ENCODE data around the gene RAPGEF2.

Gene RAPGEF2

DNA sequence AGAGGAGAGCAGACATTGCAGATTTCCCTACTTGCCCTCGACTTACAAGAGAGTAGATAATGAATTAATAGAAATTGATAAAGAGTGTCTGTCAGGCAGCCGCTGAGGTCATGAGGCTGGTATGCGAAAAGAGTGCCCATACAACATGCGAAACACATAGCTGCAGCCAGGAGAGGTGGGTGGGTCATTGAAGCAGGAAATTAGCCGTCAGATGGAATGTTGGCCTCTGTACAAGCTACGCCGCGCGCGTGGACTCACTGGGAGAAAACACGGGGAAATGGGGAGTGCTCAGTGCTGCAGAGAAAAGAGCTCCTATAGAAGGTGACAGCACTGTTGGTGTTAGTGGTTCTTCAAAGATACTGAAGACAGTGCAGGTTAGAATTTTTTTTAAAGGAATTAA lies 125.1 kb downstream of the RAPGEF2 start:
- no peak overlapping the region for H2AK5ac ChIP-seq (ENCODE audit: low read length, severe bottlenecking)
- peak overlapping the region; percentile 1 for H2BK5ac ChIP-seq (ENCODE audit: low read depth, low read length, poor library complexity, severe bottlenecking)
- H3K9me3 ChIP-seq (ENCODE audit: control insufficient read depth, low read length), result no peaks in the 10 kb centered on the region
- peak overlapping the region; percentile 79 for H3K27ac ChIP-seq (ENCODE audit: low read length, poor library complexity, severe bottlenecking)
- H3K4me2 ChIP-seq (ENCODE audit: low read length, poor library complexity, severe bottlenecking), result peak overlapping the region; percentile 49
- H2AFZ ChIP-seq (ENCODE audit: low read depth, low read length), result no peak overlapping the region
- DNase-seq, result peak; percentile 86
- peak overlapping the region in 1 of 2 experiments; percentile 69 for H3K23ac ChIP-seq (ENCODE audit: low read length in 2 of 2)
- H3K4me1 ChIP-seq (ENCODE audit: control insufficient read depth, insufficient read depth, low read depth, low read length), result peaks cover 4% of the 10 kb centered on the region
- no peak overlapping the region for H4K8ac ChIP-seq (ENCODE audit: low read length)
- H3K79me1 ChIP-seq (replicated peaks; ENCODE audit: low read length, poor library complexity, severe bottlenecking), result peaks cover 5% of the 10 kb centered on the region
- peak overlapping the region; percentile 14 to 49 for H3K18ac ChIP-seq (ENCODE audit: low read depth in 1 of 2, low read length in 2 of 2)
- H3K36me3 ChIP-seq (ENCODE audit: control insufficient read depth in 1 of 2, insufficient read depth in 2 of 2, low read depth in 1 of 2, low read length in 2 of 2), result no peaks in the 10 kb centered on the region
- peak overlapping the region; percentile 81 for H3K9ac ChIP-seq (ENCODE audit: low read length)
- H2BK15ac ChIP-seq (ENCODE audit: low read depth, poor library complexity, severe bottlenecking), result no peak overlapping the region
- WGBS, result under 1% methylated on average over 11 of the region's 11 CpGs
- no peak overlapping the region for H2BK120ac ChIP-seq (ENCODE audit: low read depth, low read length)
- no peaks in the 10 kb centered on the region for H3K27me3 ChIP-seq (ENCODE audit: control insufficient read depth in 1 of 2, insufficient read depth in 1 of 2, low read length in 2 of 2)
- peak overlapping the region; percentile 50 for H4K91ac ChIP-seq (ENCODE audit: low read length)
- peak overlapping the region; percentile 36 to 69 for H3K4me3 ChIP-seq (ENCODE audit: insufficient read depth in 1 of 2, low read depth in 1 of 2, low read length in 2 of 2)
- no peak overlapping the region for H2BK12ac ChIP-seq (ENCODE audit: low read length in 2 of 2)
- H3K14ac ChIP-seq (ENCODE audit: low read length in 2 of 2), result no peak overlapping the region
- H3K4ac ChIP-seq (ENCODE audit: low read depth in 1 of 2, low read length in 2 of 2), result no peak overlapping the region

DNA sequence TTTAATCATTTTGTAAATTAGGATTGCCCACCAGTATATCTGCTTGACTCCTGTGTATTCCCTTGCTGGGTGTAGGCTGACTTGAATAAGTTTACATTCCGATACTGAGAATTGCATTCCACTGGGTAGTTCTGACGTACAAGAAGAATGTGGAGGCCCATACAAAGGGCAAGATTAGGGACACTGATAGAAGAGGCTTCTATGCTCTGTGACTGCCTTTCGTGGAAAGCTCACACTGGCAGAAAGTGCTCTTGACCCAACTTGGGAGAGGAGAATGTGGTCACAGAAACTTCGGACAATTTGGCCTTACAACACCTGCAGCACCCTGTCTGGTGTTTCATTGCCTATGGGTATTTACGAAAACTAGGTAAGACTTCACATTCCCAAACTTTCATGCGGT lies 126.3 kb downstream of the RAPGEF2 start:
- Histone ChIP-seq H2BK12ac (ENCODE audit: low read length in 2 of 2) (peak overlapping the region in 1 of 2 experiments; percentile 59), H3K14ac (ENCODE audit: low read length in 2 of 2) (no peak overlapping the region), H2AK5ac (ENCODE audit: low read length, severe bottlenecking) (no peak overlapping the region), H2BK5ac (ENCODE audit: low read depth, low read length, poor library complexity, severe bottlenecking) (peak overlapping the region; percentile 9), H3K79me1 (replicated peaks; ENCODE audit: low read length, poor library complexity, severe bottlenecking) (peaks cover 4% of the 10 kb centered on the region), H3K4me3 (ENCODE audit: insufficient read depth in 1 of 2, low read depth in 1 of 2, low read length in 2 of 2) (no peak overlapping the region), H2BK15ac (ENCODE audit: low read depth, poor library complexity, severe bottlenecking) (no peak overlapping the region), H3K9me3 (ENCODE audit: control insufficient read depth, low read length) (no peaks in the 10 kb centered on the region), H3K27me3 (ENCODE audit: control insufficient read depth in 1 of 2, insufficient read depth in 1 of 2, low read length in 2 of 2) (no peaks in the 10 kb centered on the region), H3K4ac (ENCODE audit: low read depth in 1 of 2, low read length in 2 of 2) (peak overlapping the region in 1 of 2 experiments; percentile 59), H2AFZ (ENCODE audit: low read depth, low read length) (no peak overlapping the region), H3K27ac (ENCODE audit: low read length, poor library complexity, severe bottlenecking) (peak overlapping the region; percentile 64), H4K91ac (ENCODE audit: low read length) (peak overlapping the region; percentile 80), H3K36me3 (ENCODE audit: control insufficient read depth in 1 of 2, insufficient read depth in 2 of 2, low read depth in 1 of 2, low read length in 2 of 2) (no peaks in the 10 kb centered on the region), H3K9ac (ENCODE audit: low read length) (peak overlapping the region; percentile 81), H4K8ac (ENCODE audit: low read length) (no peak overlapping the region), H3K4me1 (ENCODE audit: control insufficient read depth, insufficient read depth, low read depth, low read length) (peaks cover 4% of the 10 kb centered on the region), H3K23ac (ENCODE audit: low read length in 2 of 2) (no peak overlapping the region), H3K18ac (ENCODE audit: low read depth in 1 of 2, low read length in 2 of 2) (peak overlapping the region; percentile 62 to 72), H3K4me2 (ENCODE audit: low read length, poor library complexity, severe bottlenecking) (peak overlapping the region; percentile 70), H2BK120ac (ENCODE audit: low read depth, low read length) (peak overlapping the region; percentile 49)
- WGBS, result 2% methylated on average over 4 of the region's 6 CpGs
- peak; percentile 87 for DNase-seq

DNA sequence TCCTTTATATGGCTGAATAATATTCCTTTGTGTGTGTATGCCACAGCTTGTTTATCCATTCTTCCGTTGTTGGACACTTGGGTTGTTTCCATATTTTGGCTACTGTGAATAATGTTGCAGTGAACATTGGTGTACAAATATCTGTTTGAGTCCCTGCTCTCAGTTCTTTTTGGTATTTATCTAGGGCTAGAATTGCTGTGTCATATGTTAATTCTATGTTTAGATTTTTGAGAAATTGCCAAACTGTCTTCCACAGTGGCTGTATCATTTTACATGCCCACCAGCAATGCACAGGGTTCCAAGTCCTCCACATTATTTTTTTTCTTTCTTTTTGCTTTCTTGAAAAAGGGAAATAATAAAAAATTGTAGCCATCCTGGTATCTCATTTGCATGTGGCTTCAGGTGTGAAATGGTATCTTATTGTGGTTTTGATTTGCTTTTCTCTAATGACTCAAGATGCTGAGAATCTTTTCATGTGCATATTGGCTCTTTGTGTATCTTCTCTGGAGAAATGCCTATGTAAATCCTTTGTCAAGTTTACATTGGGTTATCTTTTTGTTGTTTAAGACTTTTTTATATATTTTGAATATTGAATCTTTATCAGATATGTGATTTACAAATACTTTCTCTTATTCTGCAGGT lies 129.7 kb downstream of the RAPGEF2 start:
- H3K4me3 ChIP-seq (ENCODE audit: insufficient read depth in 1 of 2, low read depth in 1 of 2, low read length in 2 of 2), result no peak overlapping the region
- no peak overlapping the region for H3K27ac ChIP-seq (ENCODE audit: low read length, poor library complexity, severe bottlenecking)
- no peaks in the 10 kb centered on the region for H3K9me3 ChIP-seq (ENCODE audit: control insufficient read depth, low read length)
- no peak overlapping the region for H2BK120ac ChIP-seq (ENCODE audit: low read depth, low read length)
- peaks cover 4% of the 10 kb centered on the region for H3K4me1 ChIP-seq (ENCODE audit: control insufficient read depth, insufficient read depth, low read depth, low read length)
- WGBS, result 88% methylated on average over 1 of the region's 1 CpG
- no peak overlapping the region for H3K23ac ChIP-seq (ENCODE audit: low read length in 2 of 2)
- no peak overlapping the region for H3K18ac ChIP-seq (ENCODE audit: low read depth in 1 of 2, low read length in 2 of 2)
- peaks cover 7% of the 10 kb centered on the region for H3K79me1 ChIP-seq (replicated peaks; ENCODE audit: low read length, poor library complexity, severe bottlenecking)
- H4K8ac ChIP-seq (ENCODE audit: low read length), result no peak overlapping the region
- H3K4me2 ChIP-seq (ENCODE audit: low read length, poor library complexity, severe bottlenecking), result no peak overlapping the region
- no peak overlapping the region for H3K14ac ChIP-seq (ENCODE audit: low read length in 2 of 2)
- no peak overlapping the region for H2BK12ac ChIP-seq (ENCODE audit: low read length in 2 of 2)
- no peak overlapping the region for H2AFZ ChIP-seq (ENCODE audit: low read depth, low read length)
- H3K27me3 ChIP-seq (ENCODE audit: control insufficient read depth in 1 of 2, insufficient read depth in 1 of 2, low read length in 2 of 2), result no peaks in the 10 kb centered on the region
- no peak overlapping the region for H3K4ac ChIP-seq (ENCODE audit: low read depth in 1 of 2, low read length in 2 of 2)
- no peak overlapping the region for H4K91ac ChIP-seq (ENCODE audit: low read length)
- no peaks in the 10 kb centered on the region for H3K36me3 ChIP-seq (ENCODE audit: control insufficient read depth in 1 of 2, insufficient read depth in 2 of 2, low read depth in 1 of 2, low read length in 2 of 2)
- no peak overlapping the region for H2BK15ac ChIP-seq (ENCODE audit: low read depth, poor library complexity, severe bottlenecking)
- no peak for DNase-seq
- H2AK5ac ChIP-seq (ENCODE audit: low read length, severe bottlenecking), result no peak overlapping the region
- H3K9ac ChIP-seq (ENCODE audit: low read length), result no peak overlapping the region
- H2BK5ac ChIP-seq (ENCODE audit: low read depth, low read length, poor library complexity, severe bottlenecking), result no peak overlapping the region

DNA sequence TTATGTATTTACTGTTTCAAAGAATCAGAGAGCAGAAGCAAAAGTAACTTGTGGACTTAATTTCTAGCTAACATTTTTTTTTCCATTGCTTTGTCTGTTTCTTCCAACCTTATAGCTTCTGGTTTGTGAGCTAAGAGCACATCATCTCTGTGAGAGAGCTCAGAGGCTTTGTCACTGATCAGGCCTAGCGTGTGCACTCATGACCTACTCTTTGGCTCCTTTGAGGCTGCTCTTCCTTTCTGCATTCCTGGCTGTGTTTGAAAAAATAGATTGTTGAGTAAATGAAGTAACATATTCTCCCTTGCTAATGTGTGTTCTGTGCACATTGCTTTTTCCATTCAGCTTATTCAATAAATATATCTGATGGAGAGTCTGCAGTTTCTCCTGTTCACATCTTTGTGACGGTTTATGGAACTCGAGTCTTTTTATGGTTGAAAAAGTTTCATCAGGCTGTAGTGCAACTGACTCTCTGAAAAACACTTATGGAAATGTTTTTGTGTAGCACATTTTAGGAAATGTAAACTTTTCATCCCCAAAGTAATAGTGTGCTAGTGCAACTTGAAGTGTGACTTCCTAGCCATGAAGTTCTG lies 133.0 kb downstream of the RAPGEF2 start:
- Histone ChIP-seq H3K4me2 (ENCODE audit: low read length, poor library complexity, severe bottlenecking) (no peak overlapping the region), H2BK5ac (ENCODE audit: low read depth, low read length, poor library complexity, severe bottlenecking) (no peak overlapping the region), H4K91ac (ENCODE audit: low read length) (no peak overlapping the region), H3K79me1 (replicated peaks; ENCODE audit: low read length, poor library complexity, severe bottlenecking) (peaks cover 7% of the 10 kb centered on the region), H3K18ac (ENCODE audit: low read depth in 1 of 2, low read length in 2 of 2) (no peak overlapping the region), H3K9me3 (ENCODE audit: control insufficient read depth, low read length) (no peaks in the 10 kb centered on the region), H3K4ac (ENCODE audit: low read depth in 1 of 2, low read length in 2 of 2) (no peak overlapping the region), H3K4me3 (ENCODE audit: insufficient read depth in 1 of 2, low read depth in 1 of 2, low read length in 2 of 2) (no peak overlapping the region), H3K27me3 (ENCODE audit: control insufficient read depth in 1 of 2, insufficient read depth in 1 of 2, low read length in 2 of 2) (no peaks in the 10 kb centered on the region), H3K14ac (ENCODE audit: low read length in 2 of 2) (no peak overlapping the region), H4K8ac (ENCODE audit: low read length) (no peak overlapping the region), H2AK5ac (ENCODE audit: low read length, severe bottlenecking) (no peak overlapping the region), H3K27ac (ENCODE audit: low read length, poor library complexity, severe bottlenecking) (no peak overlapping the region), H3K9ac (ENCODE audit: low read length) (no peak overlapping the region), H2BK12ac (ENCODE audit: low read length in 2 of 2) (no peak overlapping the region), H2BK120ac (ENCODE audit: low read depth, low read length) (no peak overlapping the region), H2AFZ (ENCODE audit: low read depth, low read length) (no peak overlapping the region), H3K36me3 (ENCODE audit: control insufficient read depth in 1 of 2, insufficient read depth in 2 of 2, low read depth in 1 of 2, low read length in 2 of 2) (no peaks in the 10 kb centered on the region), H3K23ac (ENCODE audit: low read length in 2 of 2) (no peak overlapping the region), H3K4me1 (ENCODE audit: control insufficient read depth, insufficient read depth, low read depth, low read length) (no peaks in the 10 kb centered on the region), H2BK15ac (ENCODE audit: low read depth, poor library complexity, severe bottlenecking) (no peak overlapping the region)
- peak; percentile 78 for DNase-seq
- 96% methylated on average over 3 of the region's 3 CpGs for WGBS

Data from mesenchymal stem cell (in vitro differentiated cells and primary cell).